GM23338 (cell line): ENCODE measurements around the gene HGF.

Experiments
- CTCF ChIP-seq, 2 experiments: fragments of 200-600 bp in 1 of 2; sonication (generic) in 1 of 2; conservative IDR thresholded peaks; 2 replicates each; pipeline versions ENCODE4 v1.5.1 to v1.6.1; 2016 to 2017; ENCODE audit warnings: antibody characterized with exemption in 2 of 2, low read depth in 2 of 2, mild to moderate bottlenecking in 2 of 2, moderate library complexity in 1 of 2
- EZH2 ChIP-seq: fragments of 200-600 bp; sonication (generic); IDR thresholded peaks from one replicate; pipeline ENCODE4 v1.8.0; 2017; ENCODE audit warnings: antibody characterized with exemption, mild to moderate bottlenecking, low read depth; ENCODE audit not compliant: unreplicated experiment
- REST ChIP-seq: IDR thresholded peaks from one replicate; pipeline ENCODE4 v1.6.1; 2018; ENCODE audit warnings: antibody characterized with exemption; ENCODE audit not compliant: unreplicated experiment
- STAT1 ChIP-seq: IDR thresholded peaks from one replicate; pipeline ENCODE4 v1.6.1; 2016; ENCODE audit warnings: antibody characterized with exemption; ENCODE audit not compliant: unreplicated experiment

- TF ChIP-seq CTCF (conservative IDR thresholded peaks at IDR 0.05; ENCODE audit: low read depth in 2 of 2): no peak
- no peak for TF ChIP-seq EZH2
- TF ChIP-seq STAT1: no peak
- TF ChIP-seq REST: no peak
Observed at GRCh38 chr7:81662531-81662930, 107.3 kb downstream of the HGF start.
